ENCODE measurements around the gene ITGB1.
"Not testable (repeated sequence)": the region's sequence is repeated elsewhere in the genome, so short reads cannot be mapped to it uniquely, and the experiment has no call there.

The ITGB1 gene

DNA sequence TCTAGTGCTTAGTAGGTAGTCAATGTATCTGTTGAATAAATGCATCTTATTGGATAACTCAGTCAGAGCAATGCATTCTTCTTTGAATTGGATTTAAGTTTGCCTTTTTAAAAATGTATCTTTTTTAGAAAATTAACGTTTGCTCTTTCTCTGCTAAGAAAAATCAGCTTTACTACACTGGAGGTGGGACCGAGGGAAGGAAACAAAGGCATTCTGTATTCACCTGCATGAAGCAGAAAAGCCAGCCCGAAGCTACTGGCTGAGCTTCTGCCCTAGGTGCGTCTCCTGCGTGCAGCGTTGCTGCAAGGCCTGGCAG, 22.2 kb upstream of the ITGB1 start:
- no peak for DNase-seq

DNA sequence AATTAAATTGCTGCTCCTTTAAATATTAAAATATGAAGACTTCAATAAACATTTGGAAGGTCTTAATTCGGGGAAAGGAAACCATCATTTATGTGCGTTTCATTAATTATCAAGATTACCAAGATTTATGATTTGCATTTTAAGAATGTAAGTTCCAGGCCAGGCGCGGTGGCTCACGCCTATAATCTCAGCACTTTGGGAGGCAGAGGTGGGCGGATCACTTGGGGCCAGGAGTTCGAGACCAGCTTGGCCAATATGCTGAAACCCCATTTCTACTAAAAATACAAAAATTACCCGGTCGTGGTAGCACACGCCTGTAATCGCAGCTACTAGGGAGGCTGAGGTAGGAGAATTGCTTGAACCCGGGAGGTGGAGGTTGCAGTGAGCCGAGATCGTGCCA, 21.7 kb upstream of the ITGB1 start:
- not testable (repeated sequence) for DNase-seq

DNA sequence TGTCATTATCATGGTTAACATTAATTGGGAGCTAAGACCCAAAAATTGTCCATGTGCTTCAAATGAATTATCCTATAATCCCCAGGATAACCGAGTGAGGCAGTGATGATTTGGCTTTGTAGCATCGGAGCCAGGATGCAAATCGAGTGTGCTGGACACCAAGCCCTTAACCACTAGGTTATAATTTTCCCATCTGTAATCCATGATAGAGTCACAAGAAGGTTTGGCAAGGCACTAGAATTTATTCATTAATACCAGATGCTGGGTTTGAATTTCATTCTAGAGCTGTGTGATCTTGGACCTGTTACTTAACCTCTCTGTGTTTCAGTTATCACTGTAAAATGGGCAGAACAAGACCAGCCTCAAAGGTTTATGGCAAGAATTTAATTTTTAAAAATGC, 21.0 kb upstream of the ITGB1 start:
- DNase-seq: no peak

DNA sequence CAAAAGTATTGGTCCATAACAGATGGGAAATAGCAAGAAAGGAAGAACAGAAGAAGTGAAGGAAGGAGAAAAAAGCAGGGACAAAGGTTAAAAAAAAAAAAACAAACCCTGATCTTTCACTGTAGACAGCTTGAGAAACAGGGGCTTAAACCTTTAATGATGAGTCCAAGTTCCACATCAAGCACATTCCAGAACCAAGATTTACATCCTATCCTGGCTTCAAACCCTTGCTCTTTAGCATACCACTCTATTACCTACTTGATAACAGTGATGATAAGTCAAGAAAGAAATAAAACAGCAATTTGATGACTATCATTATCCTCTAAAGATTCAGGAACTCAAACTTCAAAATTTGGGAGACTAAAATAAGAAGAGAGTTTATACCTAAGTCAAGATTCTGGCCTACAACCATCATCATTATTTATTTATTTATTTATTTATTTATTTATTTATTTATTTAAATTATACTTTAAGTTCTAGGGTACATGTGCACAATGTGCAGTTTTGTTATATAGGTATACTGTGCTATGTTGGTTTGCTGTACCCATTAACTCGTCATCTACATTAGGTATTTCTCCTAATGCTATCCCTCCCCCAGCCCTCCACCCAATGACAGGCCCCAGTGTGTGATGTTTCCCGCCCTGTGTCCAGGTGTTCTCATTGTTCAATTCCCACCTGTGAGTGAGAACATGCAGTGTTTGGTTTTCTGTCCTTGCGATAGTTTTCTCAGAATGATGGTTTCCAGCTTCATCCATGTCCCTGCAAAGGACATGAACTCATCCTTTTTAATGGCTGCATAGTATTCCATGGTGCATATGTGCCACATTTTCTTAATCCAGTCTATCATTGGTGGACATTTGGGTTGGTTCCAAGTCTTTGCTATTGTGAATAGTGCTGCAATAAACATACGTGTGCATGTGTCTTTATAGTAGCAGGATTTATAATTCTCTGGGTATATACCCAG, 20.1 kb upstream of the ITGB1 start:
- not testable (repeated sequence) for DNase-seq

DNA sequence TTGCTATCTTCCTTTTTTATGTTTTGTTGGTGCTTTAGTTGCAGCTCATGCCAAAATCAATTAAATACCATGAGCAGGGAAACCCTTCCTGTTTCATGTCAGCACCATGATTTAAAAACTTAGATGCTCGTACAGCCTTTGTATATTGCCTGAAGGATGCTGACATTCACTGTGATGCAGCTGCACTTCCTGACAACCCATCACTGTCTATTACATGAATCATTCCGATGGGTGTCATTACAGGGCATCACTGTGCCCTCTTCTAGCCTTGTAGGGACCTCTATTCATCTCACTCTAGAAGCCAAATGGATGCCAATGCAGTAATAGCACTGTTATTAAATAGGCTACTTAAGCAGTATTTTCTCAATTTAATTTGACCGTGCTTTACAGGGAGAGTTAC, 18.3 kb upstream of the ITGB1 start:
- no peak for DNase-seq

DNA sequence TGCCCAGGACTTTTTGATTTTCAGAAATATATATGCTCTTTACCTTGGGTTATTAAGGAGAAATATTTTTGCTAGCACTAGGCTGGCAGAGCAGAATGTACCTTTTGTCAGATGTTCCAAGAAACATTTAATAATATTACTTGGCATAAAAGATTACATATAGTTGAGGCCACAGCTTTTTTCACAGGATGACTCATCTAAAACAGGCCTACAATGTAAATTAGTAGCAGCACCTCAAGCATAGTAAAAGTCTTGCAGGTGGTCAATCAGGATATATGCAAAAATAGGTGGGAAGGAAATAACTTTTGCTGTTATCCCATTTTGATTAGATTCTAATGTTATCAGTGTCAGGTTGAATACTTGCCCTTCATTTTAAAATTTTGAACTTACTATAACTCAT, 14.9 kb upstream of the ITGB1 start:
- no peak for DNase-seq

DNA sequence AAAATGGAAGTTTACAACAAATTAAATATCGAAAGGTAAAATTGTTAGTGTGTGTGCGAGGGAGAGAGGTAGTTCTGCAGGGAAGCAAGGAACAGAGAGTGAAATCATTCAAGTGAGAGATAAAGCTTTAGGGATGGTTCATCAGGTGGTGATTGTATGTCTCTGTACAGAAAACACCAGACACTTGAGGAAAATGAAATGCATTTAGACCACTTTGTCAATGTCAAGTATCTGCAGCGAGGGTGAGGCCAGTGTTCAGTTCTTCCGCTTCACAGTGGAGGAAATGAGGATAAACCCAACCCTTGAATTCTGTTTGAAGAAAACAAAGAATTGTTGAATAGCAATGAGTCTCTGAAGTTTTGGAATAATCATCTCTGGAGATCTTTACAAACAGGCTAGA, 14.4 kb upstream of the ITGB1 start:
- no peak for DNase-seq

DNA sequence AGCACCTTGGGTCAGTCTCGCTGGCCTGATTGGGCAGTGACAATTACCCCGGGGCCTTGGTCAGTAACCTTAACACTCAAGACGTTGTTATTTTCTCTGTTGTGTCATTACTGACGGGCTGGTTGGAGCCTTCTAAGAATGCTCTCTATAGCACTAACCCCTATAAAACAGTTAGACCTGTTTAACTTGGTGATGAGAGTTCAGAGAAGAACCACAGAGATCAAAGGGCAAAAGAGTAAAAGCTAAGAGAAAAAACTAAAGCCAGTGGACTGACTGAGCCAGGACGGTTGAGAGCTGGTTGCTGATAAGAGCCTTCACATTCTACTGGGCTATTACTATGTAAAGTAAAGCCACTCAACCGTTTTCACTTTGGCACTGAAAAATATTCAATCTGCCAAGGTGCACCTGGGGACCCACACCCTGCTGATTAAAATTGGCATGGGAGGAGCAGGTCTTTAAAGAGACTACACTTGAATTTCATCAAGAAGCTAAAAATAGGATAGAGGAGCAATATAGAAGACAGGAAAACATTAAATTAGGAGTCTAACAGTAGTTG, 13.6 kb upstream of the ITGB1 start:
- DNase-seq: no peak

DNA sequence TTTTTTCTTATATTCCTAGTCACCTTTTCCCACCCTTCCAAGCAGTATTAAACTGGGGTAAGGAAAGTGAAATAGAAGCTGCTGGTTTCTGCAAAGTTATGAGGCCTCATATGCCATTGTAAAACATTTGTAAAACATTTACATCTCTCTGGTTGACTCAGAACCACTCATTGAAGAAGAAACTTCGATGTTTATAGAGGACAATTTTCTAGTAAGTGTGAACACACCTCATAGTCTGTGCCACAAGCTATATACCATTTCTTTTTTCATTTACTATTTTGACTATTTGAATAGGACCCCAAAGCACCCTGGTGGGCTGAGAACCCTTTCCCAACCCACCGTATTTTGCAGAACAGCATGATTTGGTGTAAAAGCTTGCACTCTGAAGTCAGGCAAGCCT, 12.9 kb upstream of the ITGB1 start:
- no peak for DNase-seq

DNA sequence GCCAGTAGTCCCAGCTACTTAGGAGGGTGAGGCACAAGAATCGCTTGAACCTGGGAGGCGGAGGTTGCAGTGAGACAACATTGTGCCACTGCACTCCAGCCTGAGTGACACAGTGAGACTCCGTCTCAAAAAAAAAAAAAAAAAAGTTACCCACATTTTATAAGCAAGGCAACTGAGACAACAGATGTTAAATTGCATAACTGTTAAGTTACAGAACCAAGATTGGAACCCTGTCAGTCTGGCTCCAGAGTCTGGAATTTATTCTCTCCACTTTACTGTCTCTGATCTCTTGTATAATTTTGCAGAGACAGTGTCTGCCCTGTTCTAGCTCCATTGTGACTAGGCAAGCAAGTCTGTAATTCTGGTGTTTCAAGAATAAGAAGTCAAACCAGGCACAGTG, 6.2 kb upstream of the ITGB1 start:
- no peak for DNase-seq

DNA sequence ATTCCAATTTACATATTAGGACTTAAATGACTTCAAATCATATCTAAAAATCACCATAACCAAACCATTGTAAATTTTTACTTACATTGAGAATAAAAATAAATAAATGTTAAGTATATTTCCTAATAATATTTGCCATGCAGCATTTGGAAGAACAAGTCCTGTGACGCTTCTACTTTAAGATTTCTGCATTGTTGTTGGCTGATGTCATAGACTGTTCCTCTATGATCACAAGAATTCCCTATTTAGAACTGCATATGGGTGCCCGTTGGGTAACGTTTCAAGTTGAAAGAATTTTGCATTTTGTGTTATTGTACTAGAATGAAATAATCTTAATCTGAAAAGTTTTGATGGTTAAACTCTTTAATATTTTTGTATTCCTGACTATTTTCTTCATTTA, 5.1 kb upstream of the ITGB1 start:
- no peak for DNase-seq

DNA sequence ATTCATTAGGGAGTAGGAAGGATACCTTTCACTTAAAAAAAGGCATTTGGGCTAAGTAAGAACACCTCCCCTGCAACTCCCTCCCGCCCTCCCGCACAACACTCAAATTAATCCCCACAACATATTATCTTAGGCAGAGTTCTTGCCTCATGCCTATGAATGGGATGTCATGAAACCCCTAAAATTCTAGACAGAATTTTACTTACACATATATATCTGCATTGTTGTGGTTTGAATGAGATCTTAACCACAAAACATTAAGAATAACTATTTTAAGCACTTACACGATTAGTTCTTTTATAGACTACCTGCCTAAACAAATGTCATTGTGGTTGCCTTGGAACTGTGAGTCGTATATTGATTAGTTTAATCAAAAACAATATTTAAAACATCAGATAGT, 4.5 kb upstream of the ITGB1 start:
- no peak for DNase-seq

DNA sequence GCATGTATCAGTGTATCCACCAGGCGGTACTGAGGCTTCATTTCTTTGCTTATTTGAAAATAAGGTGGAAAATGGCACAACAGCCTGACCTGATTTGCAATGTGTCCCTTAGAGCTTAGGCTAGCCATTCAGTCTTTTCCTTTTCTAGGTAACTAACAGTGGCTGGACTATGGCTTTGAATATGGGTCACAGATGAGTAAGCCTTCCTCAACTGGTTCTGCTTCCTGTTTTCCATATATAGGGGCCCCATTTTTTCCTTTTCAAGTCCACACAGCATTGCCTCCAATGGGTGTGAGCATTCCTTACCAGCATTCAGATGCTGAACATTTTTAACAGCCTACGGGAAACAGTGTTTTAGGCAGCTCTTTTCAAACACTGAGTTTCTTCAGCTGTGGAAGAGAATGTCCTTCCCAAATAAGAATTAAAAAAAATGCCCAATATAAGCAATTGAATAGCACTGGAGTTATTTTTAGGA, 3.9 kb upstream of the ITGB1 start:
- no peak for DNase-seq

DNA sequence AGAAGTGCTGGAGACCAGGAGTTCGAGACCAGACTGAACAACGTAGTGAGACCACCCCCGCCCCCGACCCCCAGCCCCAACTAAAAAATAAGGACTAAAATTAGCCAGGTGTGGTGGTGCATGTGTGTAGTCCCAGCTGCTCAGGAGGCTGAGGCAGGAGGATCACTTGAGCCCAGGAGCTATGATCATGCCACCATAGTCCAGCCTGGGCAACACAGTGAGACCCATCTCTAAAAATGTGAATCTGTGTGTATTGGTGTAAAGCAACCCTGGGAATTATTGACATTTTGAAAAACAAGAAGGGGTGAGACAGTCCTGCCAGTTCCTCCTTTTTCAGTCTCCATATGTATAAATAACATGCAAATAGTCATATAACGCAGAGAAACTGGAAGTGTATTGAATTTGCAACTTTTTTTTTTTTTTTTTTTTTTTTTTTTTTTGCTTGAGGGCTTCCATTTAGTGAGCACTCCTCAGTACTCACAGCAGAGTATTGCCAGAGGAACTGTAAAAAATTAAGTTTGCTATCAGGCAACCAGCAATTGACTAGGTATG, 3.4 kb upstream of the ITGB1 start:
- DNase-seq: no peak

DNA sequence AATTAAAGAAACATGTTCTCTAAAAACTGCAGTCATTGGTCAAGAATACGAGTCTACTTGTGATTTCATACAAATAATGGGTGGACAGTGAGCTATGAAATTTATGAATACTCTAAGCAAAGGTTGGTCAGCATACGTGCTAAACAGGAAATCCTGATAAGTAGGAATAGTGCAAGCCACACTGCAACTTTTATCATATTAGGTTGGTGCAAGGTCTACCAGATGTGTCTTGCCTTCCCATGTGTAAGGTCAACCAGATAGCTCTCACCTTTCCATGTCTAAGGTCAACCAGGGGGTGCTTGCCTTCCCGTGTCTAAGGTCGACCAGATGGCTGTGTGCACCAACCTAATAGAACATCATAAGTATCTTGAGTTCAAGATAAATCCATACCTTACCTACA, 2.0 kb upstream of the ITGB1 start:
- DNase-seq: no peak

DNA sequence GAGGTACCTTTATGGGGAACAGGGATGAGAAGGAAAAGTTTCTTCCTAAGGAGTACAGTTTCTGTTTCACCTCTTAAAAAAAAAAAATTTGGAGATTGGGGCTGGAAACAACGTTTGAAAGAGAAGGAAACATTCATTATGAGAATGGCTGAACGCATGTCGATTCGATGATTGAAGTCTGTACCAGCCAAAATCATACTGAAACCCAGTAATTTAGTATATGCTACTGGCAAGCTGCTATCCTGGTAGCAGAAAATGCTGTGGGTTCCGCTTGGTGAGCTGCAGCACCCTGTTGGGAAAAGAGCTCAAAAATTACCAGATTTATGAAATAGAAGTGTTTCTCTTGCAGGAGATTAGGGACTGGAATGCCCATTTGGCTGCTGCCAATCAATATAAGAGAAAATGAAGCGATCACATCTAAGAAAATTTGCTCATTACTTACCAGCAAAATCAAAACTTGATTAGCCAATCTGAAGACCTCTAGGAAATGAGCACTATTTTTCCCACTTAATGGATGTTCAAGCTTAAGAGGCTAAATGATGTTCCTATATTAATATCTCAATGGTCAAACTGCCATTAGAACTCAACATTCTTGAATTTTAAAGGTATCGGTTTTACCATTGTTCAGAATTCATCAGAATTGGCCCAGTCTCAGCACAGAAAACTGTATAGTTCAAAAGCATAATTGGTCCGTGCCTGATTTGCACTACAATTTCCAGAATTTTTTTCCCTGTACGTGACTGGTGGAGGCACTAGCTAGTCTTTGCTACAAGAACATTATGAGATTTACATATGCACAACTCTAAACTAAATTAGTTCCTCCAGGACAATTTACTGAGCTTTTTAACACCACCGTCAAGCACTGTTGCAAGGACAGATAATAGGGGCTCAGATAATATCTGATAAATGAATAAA, 1.2 kb upstream of the ITGB1 start:
- no peak for DNase-seq

DNA sequence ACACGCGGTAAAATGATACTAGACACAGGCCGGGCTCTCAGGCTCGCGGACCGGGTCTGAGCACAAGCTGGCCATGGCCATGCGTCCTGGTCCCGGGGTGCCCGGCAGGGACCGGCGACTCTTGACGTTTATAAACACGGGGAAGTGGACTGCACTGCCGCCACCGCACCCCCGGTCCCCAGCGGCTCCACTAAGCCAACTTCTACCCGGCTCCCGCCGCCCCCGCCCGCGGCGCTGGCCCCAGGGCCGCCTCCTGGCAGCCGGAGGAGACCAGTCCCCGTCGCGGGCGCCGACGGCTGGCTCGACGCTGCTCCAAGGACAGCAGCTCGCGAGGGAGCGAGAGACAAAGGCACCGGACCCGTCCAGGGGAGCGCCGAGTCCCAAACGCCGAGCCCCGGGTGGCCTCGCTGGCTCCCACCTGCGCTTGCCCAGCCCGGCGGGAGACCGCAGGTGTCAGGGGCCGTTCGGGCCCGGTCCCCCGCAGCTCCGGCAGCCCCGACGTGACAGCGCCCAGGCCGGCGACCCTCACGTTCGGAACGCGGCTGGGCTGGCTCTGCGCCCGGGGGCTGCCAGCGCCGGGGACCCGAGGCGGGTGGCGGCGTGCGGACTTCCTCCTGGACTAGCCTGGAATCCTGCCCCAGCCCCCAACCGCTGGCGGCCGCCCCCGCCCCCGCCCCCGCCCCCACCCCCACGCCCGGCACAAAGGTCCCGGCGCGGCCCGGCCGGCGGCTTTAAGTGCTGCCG, 517 bp downstream of the ITGB1 start:
- DNase-seq: peak in 1 of 2 donors; percentile 40

DNA sequence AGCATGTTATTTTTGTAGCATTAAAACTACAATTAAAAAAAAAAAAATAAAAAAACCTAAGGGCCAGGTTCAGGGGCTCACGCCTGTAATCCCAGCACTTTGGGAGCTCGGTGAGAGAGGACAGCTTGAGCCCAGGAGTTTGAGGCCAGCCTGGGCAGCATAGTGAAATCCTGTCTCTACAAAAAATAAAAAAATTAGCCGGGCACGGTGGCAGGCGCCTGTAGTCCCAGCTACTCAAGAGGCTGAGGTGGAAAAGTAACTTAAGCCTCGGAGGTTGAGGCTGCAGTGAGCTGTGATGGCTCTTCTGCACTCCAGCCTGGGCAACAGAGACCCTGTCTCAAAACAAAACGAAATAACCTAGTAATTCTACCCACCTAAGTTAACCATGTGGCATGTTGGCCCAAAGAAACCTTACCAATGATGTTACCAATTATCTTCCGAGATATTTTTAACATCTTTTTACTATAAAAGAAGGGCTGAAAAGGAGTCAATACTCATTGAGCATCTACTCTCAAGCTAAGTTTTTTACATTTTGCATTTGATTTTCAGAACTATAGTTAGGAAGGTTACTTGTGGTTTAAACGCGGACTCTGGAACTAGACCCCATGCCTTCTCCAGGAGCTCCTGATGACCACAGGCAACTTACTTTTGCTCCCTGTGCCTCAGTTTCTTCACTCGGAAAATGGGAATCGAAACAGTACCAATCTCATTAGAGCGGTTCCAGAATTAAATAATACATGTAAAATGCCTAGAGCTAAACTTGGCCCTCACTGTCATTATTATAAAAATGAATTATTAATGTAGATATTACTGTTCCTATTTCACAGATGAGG, 1.4 kb downstream of the ITGB1 start:
- no peak for DNase-seq

DNA sequence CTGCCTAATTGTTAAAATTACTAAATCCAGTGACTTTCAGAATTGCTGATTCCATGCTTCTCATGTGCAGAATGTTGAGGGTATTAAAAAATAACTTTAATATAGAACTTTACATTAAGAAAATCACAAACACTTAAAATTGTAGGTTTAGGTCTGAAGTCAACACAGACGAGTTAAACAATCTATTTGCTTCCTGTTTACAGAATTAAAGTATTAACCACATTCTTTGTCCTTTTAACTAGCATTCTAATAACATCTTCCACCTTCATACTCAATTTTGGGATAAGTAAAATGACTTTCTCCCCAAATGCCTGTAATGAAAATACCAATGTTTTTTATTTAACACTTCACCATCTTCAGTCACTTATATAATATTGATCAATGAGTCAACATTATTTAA, 2.2 kb downstream of the ITGB1 start:
- DNase-seq: no peak

DNA sequence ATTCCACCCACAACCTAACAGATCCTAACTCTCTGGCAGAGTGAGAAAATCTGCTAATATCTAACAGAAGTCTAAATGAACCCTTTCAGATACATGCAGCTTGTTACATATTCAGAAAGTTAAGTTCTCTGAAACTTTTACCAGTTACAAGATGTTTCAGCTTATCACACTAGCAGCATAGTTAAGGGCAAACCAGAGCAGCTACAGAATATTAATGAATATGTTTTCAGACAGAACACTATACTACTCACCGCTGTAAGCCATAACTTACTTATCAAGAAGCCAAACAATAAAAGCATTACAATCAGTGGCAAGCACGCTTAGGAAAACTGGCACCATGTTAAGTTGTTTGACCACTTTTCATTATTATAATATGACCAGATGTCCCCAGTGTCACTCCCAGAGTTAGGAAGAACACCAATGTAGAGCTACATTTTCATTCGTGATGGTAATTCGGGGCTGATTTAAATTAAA, 2.7 kb downstream of the ITGB1 start:
- DNase-seq: no peak

DNA sequence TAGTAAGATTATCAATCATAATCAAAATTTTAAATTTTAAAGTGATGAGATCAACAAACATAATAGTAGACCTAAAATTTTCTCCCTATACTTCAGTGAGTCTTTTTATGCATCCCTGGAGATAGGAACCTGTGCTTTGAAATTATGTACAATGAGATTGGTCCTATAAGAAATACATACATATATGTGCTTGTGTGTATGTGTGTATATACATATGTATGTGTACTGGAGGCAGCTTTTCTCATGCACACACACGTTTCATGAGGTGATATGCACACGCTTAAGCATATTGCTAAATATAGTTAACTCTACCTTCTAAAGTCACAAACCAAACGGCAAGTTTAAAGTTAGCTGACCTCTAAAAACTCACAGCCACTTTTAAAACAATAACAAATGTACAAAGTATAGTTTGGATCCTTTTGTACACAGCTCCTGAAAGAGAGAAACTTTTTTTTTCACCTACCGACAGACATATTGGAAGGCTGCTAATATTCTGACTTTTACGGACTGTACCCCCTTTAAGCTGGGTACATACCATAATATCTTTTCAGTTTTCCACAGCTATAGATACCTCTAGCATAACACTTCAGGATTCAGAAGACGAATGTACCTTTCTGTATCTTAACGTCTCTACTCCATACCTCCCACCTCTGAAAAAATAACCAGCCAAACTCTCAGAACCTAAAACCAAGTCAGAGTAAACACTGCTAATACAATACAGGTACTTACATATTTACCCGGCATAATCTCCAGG, 3.3 kb downstream of the ITGB1 start:
- no peak for DNase-seq
